NB4 (cell line): ENCODE data around the gene RNASEL.

Experiments used
- DNase-seq: peaks from one replicate; pipeline ENCODE4 v3.0.0; 2010; ENCODE audit warnings: low read depth
- H3K4me3 ChIP-seq: one replicate; pipeline ENCODE4 v1.5.1; 2011; ENCODE audit warnings: mild to moderate bottlenecking, low read depth, low read length, moderate library complexity
- CTCF ChIP-seq: IDR thresholded peaks from one replicate; pipeline ENCODE4 v1.5.1; 2012; ENCODE audit warnings: low read depth, low read length
- MAX ChIP-seq: IDR thresholded peaks from 2 replicates; pipeline ENCODE4 v1.6.1; 2011; ENCODE audit warnings: low read depth, low read length
- MYC ChIP-seq: IDR thresholded peaks from 2 replicates; pipeline ENCODE4 v1.6.1; 2011; ENCODE audit warnings: low read depth, low read length

The RNASEL gene

GRCh38 chr1:182525342-182525741 is 63.7 kb downstream of the RNASEL start:
- H3K4me3 ChIP-seq = no peak overlapping the region
- DNase-seq = no peak
- TF ChIP-seq MYC (no peak), CTCF (no peak), MAX (no peak)
